ENCODE measurements around the gene ZNF621. TPM values are rescaled to one million over a fixed set of nuclear protein-coding genes. Genes with fewer than 3 reads are reported as not detected.

The ZNF621 gene
- total and polyA plus RNA-seq, 2 of the 8 experiments (the other 6 are each of a cell fraction or from before 2014, with no cell fraction given), result 10.9 to 15.4 TPM

DNA sequence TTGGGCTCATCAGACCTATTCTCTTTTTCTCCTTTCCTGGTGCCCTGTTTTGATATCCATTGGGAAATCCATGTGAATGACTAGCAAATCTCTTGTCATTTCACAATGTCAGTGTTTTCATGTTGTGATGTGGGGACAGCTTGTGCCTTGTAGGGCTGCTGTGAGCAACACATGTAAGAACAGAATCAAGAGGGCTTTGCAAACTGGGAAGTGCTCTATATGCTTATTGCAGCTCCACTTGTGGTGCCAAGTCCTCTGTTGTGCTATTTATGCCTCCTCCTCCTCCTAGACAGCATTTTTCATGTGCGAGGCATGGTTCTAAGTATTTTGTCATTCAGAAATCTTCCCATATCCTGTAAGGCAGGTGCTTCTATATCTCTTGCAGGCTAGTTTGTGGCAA lies 56.4 kb downstream of the ZNF621 start:
- no peak overlapping the region for H3K4me2 ChIP-seq (ENCODE audit: insufficient read depth in 1 of 2, low read depth in 2 of 2, low read length in 2 of 2)
- no peaks in the 10 kb centered on the region for H4K20me1 ChIP-seq (replicated peaks in 1 of 2; ENCODE audit: control insufficient read depth in 1 of 2, insufficient read depth in 2 of 2, low read length in 2 of 2)
- no peak overlapping the region for H3K18ac ChIP-seq (ENCODE audit: extremely low read depth, low read length)
- no peak overlapping the region for H3K23ac ChIP-seq (ENCODE audit: insufficient read length)
- no peak overlapping the region for H4K5ac ChIP-seq (ENCODE audit: insufficient read length, low read depth, low read length)
- DNase-seq (ENCODE audit: low read depth in 1 of 2, low spot score in 2 of 2), result no peak
- H4K8ac ChIP-seq (ENCODE audit: extremely low read depth, insufficient read depth, low read length), result no peak overlapping the region
- H3K14ac ChIP-seq (ENCODE audit: insufficient read length), result no peak overlapping the region
- H2BK120ac ChIP-seq (replicated peaks; ENCODE audit: low read depth, low read length), result no peak overlapping the region
- no peak overlapping the region for H2BK20ac ChIP-seq (ENCODE audit: low read length)
- H3K79me2 ChIP-seq (ENCODE audit: control insufficient read depth in 1 of 2, insufficient read depth in 2 of 2, low read length in 2 of 2), result no peaks in the 10 kb centered on the region
- no peaks in the 10 kb centered on the region for H3K36me3 ChIP-seq (ENCODE audit: control insufficient read depth in 2 of 4, insufficient read depth in 4 of 4, low read length in 3 of 4)
- H3K4me1 ChIP-seq (replicated peaks in 1 of 4; ENCODE audit: control insufficient read depth in 3 of 4, insufficient read depth in 4 of 4, low read length in 3 of 4), result peaks cover 0 to 14% (median 6%) of the 10 kb centered on the region in 4 experiments; a peak in 6 of 7 replicates
- no peaks in the 10 kb centered on the region for H3K79me1 ChIP-seq (ENCODE audit: low read depth, low read length)
- 88% methylated on average over 1 of the region's 1 CpG; no CpG with 5 or more reads in 1 of the 2 experiments for WGBS, 2 experiments (ENCODE audit: extremely low coverage in 1 of 2, insufficient coverage in 1 of 2, insufficient read length in 1 of 2, insufficient replicate concordance in 2 of 2, low coverage in 1 of 2, low lambda C conversion rate in 2 of 2, missing lambda C conversion rate in 1 of 2)
- H3K4ac ChIP-seq (replicated peaks; ENCODE audit: insufficient read length, low read depth, low read length), result no peak overlapping the region
- H2BK5ac ChIP-seq (ENCODE audit: low read depth, low read length), result no peak overlapping the region
- no peak overlapping the region for H2BK12ac ChIP-seq (ENCODE audit: low read depth, low read length)
- no peak overlapping the region for H2AFZ ChIP-seq (ENCODE audit: low read length)
- H3K9ac ChIP-seq (replicated peaks in 1 of 4; ENCODE audit: extremely low read depth in 1 of 4, low read depth in 3 of 4, low read length in 3 of 4), result no peak overlapping the region
- H3K27me3 ChIP-seq (replicated peaks in 1 of 4; ENCODE audit: control insufficient read depth in 3 of 4, extremely low read depth in 1 of 4, insufficient read depth in 3 of 4, low read length in 3 of 4), result no peaks in the 10 kb centered on the region
- no peak overlapping the region for H3K27ac ChIP-seq (ENCODE audit: low read depth, low read length)
- no peak for FAIRE-seq
- no peak overlapping the region for H2AK5ac ChIP-seq (ENCODE audit: low read depth, low read length)
- no peak overlapping the region for H3K56ac ChIP-seq (replicated peaks; ENCODE audit: insufficient read length, low read depth, low read length)
- H3K23me2 ChIP-seq (ENCODE audit: low read depth, low read length), result no peaks in the 10 kb centered on the region
- TF ChIP-seq CHD2 (IDR thresholded peaks at IDR 0.05; ENCODE audit: low read length), result no peak
- no peak for TF ChIP-seq USF2 (IDR thresholded peaks at IDR 0.05; ENCODE audit: low read length)
- no peak for TF ChIP-seq CBX5 (IDR thresholded peaks at IDR 0.05; ENCODE audit: low read depth, low read length)
- TF ChIP-seq BACH1 (IDR thresholded peaks at IDR 0.05; ENCODE audit: low read length), result no peak
- no peak for TF ChIP-seq TEAD4 (IDR thresholded peaks at IDR 0.05; ENCODE audit: low read depth, low read length)
- no peak for TF ChIP-seq TAF7 (optimal IDR thresholded peaks at IDR 0.05; ENCODE audit: borderline replicate concordance, low read depth, low read length)
- TF ChIP-seq SAP30 (IDR thresholded peaks at IDR 0.05; ENCODE audit: insufficient read depth, insufficient replicate concordance, low read length), result no peak
- no peak for TF ChIP-seq POU5F1 (IDR thresholded peaks at IDR 0.05; ENCODE audit: low read depth, low read length)
- TF ChIP-seq EGR1 (IDR thresholded peaks at IDR 0.05; ENCODE audit: borderline replicate concordance, low read depth, low read length), result no peak
- no peak for TF ChIP-seq SRF (IDR thresholded peaks at IDR 0.05; ENCODE audit: low read depth, low read length)
- TF ChIP-seq, protein P1, sequence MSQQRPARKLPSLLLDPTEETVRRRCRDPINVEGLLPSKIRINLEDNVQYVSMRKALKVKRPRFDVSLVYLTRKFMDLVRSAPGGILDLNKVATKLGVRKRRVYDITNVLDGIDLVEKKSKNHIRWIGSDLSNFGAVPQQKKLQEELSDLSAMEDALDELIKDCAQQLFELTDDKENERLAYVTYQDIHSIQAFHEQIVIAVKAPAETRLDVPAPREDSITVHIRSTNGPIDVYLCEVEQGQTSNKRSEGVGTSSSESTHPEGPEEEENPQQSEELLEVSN (IDR thresholded peaks at IDR 0.05), result no peak
- TF ChIP-seq NANOG (IDR thresholded peaks at IDR 0.05; ENCODE audit: insufficient read depth, low read depth, low read length, poor library complexity, severe bottlenecking), result no peak
- no peak overlapping the region for H2BK15ac ChIP-seq (ENCODE audit: low read length)
- no peaks in the 10 kb centered on the region for H3K9me3 ChIP-seq (ENCODE audit: insufficient read depth in 2 of 2, low read depth in 1 of 2, low read length in 1 of 2)
- POLR2A ChIA-PET (ENCODE audit: partially characterized antibody), result no interaction called here
- H4K91ac ChIP-seq (replicated peaks; ENCODE audit: insufficient read length, low read length), result no peak overlapping the region
- H3K4me3 ChIP-seq (ENCODE audit: extremely low read depth in 1 of 4, insufficient read depth in 2 of 4, low read depth in 3 of 4, low read length in 4 of 4), result no peak overlapping the region
- CTCF ChIA-PET (ENCODE audit: partially characterized antibody), result interaction anchor here (0.6 to 3.6 kb wide), 29 partner anchors 8 to 1299 kb away, joined by 3 to 13 read pairs (median 3); no protein-coding TSS in a partner anchor

All from H1 (cell line).